Measurements from ENCODE around the gene ARHGAP25.

ARHGAP25 gene

DNA sequence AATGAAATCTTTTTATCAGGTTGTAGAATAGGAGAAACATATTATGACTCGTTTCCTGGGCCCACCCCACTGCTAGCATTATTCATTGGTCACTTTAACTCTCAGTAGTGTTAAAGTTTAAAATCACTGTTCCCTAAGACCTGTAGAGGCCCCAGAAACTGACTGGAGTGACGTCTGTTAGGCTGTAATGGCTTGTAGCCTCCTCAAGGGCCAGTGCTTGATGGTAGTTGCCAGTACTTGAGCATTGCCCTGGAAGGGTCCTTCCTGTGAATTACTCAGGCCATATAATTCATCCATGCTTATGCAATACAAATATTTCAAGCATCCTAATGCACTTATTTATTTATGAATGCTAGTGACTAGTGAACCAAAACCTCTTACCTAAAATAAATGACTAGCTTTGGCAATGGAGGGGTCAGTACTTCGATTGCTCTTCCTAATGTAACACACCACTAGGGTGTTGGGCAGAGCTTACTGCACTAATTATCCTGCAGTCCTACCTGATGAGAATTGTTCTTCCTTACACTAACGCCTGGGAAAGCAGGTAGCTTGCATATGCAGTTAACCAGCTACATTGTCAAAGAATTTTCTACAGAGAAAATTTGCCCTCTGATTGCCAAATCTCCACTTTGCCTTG lies 31.2 kb downstream of the ARHGAP25 start:
- ChIA-PET POLR2A (ENCODE audit: low non-redundant PET) (no interaction called here), CTCF (no interaction called here)
- TF ChIP-seq, protein P1, sequence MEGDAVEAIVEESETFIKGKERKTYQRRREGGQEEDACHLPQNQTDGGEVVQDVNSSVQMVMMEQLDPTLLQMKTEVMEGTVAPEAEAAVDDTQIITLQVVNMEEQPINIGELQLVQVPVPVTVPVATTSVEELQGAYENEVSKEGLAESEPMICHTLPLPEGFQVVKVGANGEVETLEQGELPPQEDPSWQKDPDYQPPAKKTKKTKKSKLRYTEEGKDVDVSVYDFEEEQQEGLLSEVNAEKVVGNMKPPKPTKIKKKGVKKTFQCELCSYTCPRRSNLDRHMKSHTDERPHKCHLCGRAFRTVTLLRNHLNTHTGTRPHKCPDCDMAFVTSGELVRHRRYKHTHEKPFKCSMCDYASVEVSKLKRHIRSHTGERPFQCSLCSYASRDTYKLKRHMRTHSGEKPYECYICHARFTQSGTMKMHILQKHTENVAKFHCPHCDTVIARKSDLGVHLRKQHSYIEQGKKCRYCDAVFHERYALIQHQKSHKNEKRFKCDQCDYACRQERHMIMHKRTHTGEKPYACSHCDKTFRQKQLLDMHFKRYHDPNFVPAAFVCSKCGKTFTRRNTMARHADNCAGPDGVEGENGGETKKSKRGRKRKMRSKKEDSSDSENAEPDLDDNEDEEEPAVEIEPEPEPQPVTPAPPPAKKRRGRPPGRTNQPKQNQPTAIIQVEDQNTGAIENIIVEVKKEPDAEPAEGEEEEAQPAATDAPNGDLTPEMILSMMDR (conservative IDR thresholded peaks at IDR 0.05; ENCODE audit: low read depth): no peak
- no peak for DNase-seq (ENCODE audit: low spot score)
- peak overlapping the region; percentile 47 for H3K27ac ChIP-seq

DNA sequence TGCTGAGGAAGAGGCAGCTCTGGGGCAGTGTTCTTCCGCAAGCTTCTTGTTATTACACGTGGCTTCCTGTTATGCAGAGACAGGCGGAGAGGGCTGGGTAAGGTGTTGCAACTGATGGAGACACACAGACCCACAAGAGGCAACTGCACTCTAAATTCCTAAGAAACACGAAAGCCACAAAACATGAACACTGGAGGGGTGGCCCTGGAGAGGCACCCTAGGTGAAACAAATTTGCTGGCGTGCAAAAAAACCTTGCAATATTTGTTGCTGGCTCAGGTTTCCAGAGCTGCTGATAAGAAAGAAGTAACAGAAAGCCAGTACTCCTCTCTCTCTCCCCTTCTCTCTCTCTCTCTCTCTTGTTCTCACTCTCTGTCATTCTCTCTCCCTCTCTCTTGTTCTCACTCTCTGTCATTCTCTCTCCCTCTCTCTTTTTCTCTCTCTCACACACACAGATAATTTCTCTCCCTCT lies 31.8 kb downstream of the ARHGAP25 start:
- POLR2A ChIA-PET (ENCODE audit: low non-redundant PET): no interaction called here
- TF ChIP-seq, protein P1 (conservative IDR thresholded peaks at IDR 0.05; ENCODE audit: low read depth): no peak
- CTCF ChIA-PET: no interaction called here
- H3K27ac ChIP-seq: peak overlapping the region; percentile 47
- no peak for DNase-seq (ENCODE audit: low spot score)

DNA sequence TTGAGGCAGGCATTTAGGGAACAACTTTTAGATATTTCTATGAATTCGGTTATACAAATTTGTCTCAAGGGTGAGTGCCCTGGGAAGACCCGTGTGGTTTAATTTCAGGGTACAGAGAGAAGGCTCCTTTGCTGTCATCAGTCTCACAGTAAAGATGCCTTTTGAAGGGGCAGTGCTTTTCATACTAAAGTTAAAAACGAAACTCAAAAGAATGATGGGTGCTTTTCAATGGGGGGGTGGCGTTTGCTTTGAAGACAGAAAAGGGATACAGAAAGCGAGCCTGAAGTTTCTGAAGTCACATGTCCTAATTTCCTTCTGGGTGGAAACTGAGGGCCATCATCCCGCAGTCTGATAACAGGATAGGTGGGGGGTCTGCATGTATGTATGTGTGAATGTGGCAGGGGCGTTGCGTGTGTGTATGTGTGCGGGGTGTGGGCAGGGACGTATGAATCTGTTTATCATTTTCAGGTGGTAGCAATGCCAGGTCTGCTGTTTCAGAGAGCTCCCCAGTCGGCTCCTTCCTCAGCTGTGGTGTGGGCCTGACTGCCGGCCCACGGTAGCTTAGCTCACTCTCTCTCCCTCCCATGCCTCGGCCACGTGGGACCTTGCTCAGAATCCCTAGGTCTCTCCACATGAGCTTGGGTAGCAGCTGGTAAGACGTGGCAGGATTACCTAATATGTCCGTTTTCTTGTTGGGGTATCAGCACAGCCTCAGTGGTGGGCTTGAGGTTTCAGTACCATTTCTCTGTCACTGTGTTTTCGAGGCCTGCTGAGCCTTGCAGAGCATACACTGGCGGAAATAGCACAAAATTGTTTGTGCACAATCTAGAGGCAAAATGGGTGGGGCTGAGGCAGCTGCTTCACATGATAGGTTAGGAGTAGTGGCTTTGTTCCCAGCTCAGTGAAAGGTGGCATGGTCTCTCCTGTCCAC lies 32.7 kb downstream of the ARHGAP25 start:
- no peak for DNase-seq (ENCODE audit: low spot score)
- POLR2A ChIA-PET (ENCODE audit: low non-redundant PET): no interaction called here
- TF ChIP-seq, protein P1 (conservative IDR thresholded peaks at IDR 0.05; ENCODE audit: low read depth): no peak
- CTCF ChIA-PET: no interaction called here
- H3K27ac ChIP-seq: no peak overlapping the region

DNA sequence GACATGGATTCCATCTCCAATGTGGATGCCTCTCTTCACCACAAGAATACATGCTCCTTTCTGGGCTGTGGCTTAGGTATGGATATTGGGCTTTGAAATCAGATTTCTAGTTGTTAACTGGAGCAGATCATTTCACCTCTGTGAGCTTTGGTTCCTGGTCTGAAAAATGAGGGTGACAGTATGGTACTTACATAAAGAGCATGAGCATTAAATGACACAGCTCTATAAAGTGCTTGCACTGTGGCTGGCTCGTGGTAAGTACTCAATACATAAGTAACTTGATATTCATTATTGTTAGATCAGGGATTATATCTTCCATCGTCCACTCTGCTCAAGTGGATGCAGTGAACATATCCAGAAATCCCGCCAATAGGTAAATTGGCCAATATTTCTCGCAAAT lies 33.4 kb downstream of the ARHGAP25 start:
- TF ChIP-seq, protein P1 (conservative IDR thresholded peaks at IDR 0.05; ENCODE audit: low read depth): no peak
- H3K27ac ChIP-seq: no peak overlapping the region
- DNase-seq (ENCODE audit: low spot score): no peak
- POLR2A ChIA-PET (ENCODE audit: low non-redundant PET): no interaction called here
- CTCF ChIA-PET: interaction anchor here (0.6 to 1.3 kb wide), 2 partner anchors 16 to 25 kb away, joined by 3 read pairs; no protein-coding TSS in a partner anchor

DNA sequence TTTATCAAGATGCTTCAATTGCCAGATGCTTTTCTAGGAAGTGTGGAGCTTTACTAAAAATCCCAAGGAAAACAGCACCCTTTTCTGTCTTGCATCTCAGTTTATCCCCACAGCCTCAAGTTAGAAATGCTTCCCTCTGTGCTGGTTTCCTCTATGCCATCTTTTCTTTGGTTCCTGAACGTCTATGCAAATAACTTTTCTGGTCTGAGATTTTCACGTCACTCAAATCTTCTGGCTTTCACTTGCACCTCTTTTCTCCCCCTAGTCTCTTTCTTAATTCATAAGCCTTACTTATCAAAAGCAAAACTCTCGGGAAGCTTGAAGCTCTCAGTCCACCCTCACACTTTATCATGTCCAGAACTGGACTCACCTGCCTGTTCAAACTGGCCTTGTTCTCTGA lies 33.9 kb downstream of the ARHGAP25 start:
- no peak for DNase-seq (ENCODE audit: low spot score)
- ChIA-PET CTCF (interaction anchor here (0.6 to 1.3 kb wide), 3 partner anchors 17 to 41 kb away, joined by 3 to 4 read pairs (median 3); no protein-coding TSS in a partner anchor), POLR2A (ENCODE audit: low non-redundant PET) (no interaction called here)
- no peak overlapping the region for H3K27ac ChIP-seq
- TF ChIP-seq, protein P1 (conservative IDR thresholded peaks at IDR 0.05; ENCODE audit: low read depth): no peak

DNA sequence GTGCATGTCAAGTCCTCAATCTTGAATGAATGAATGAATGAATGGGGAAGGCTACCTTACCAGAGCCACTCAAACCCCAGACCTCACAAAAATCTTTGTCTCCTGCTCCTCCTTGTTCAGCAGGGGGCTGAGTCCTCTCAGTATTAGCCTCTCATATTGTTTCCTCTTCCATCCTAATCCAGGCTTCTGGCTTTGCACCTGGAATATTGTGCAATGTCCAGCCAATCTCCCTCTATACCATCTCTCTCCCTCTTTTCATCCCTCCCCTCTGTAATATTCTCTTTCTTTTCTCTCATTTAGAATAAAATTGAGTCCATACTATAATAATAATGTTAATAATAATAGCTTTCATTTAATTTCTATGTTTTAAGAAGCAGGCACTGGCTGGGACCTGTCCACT lies 34.3 kb downstream of the ARHGAP25 start:
- no peak for DNase-seq (ENCODE audit: low spot score)
- TF ChIP-seq, protein P1 (conservative IDR thresholded peaks at IDR 0.05; ENCODE audit: low read depth): no peak
- POLR2A ChIA-PET (ENCODE audit: low non-redundant PET): no interaction called here
- no peak overlapping the region for H3K27ac ChIP-seq
- CTCF ChIA-PET: interaction anchor here (0.6 to 1.3 kb wide), 3 partner anchors 17 to 141 kb away, joined by 3 to 4 read pairs (median 3); no protein-coding TSS in a partner anchor
